ENCODE data around the gene TCTN1.

Gene TCTN1

GRCh38 chr12:110635055-110635454 lies 21.1 kb downstream of the TCTN1 start:
- DNase-seq: no peak
- peaks cover 0 to 5% (median 0%) of the 10 kb centered on the region in 4 experiments for H3K36me3 ChIP-seq (ENCODE audit: control insufficient read depth in 4 of 4, insufficient read depth in 4 of 4, low read length in 3 of 4)
- POLR2A ChIA-PET: no interaction called here
- no peak overlapping the region for H3K4me3 ChIP-seq (ENCODE audit: control insufficient read depth in 1 of 7, extremely low read depth in 1 of 7, insufficient read depth in 4 of 7, low read depth in 2 of 7, low read length in 6 of 7)
- H3K9me3 ChIP-seq (ENCODE audit: control extremely low read depth in 1 of 5, control insufficient read depth in 4 of 5, insufficient read depth in 2 of 5, low read depth in 1 of 5, low read length in 4 of 5): no peaks in the 10 kb centered on the region
- H3K27ac ChIP-seq (ENCODE audit: insufficient read depth in 1 of 2, low read depth in 1 of 2, low read length in 2 of 2, poor library complexity in 1 of 2, severe bottlenecking in 2 of 2): no peak overlapping the region
- CTCF ChIA-PET: interaction anchor here (1.2 to 2.2 kb wide), 3 partner anchors 16 to 91 kb away, joined by 3 to 4 read pairs (median 3); no protein-coding TSS in a partner anchor
- H3K27me3 ChIP-seq (replicated peaks in 2 of 5; ENCODE audit: control insufficient read depth in 4 of 5, insufficient read depth in 5 of 5, low read length in 4 of 5): no peaks in the 10 kb centered on the region
- H3K4me1 ChIP-seq (ENCODE audit: control extremely low read depth in 1 of 4, control insufficient read depth in 4 of 4, insufficient read depth in 4 of 4, low read length in 3 of 4): peaks cover 0 to 44% (median 1%) of the 10 kb centered on the region in 4 experiments

DNA sequence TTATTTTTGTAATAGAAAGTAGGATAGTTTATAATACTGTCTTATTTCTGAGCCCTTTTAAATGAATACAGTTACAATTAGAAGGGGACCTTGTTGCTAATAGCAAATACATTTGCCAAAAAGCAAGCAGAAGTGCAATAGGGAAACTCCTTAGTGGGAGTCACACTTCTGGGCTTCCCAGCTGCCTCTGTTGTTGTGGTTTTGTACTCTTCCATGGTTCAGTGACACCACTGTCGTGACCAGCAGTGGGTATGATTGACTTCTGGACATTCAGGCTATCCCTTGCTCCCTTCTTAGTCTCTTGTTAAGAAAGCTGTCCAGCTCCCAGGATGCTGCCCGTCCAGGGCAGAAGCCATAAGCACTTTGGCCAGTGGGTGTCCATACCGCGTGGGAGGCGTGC lies 22.6 kb downstream of the TCTN1 start:
- no peak overlapping the region for H3K27ac ChIP-seq (ENCODE audit: insufficient read depth in 1 of 2, low read depth in 1 of 2, low read length in 2 of 2, poor library complexity in 1 of 2, severe bottlenecking in 2 of 2)
- H3K4me1 ChIP-seq (ENCODE audit: control extremely low read depth in 1 of 4, control insufficient read depth in 4 of 4, insufficient read depth in 4 of 4, low read length in 3 of 4): peaks cover 0 to 58% (median 4%) of the 10 kb centered on the region in 4 experiments
- peaks cover 0 to 7% (median 0%) of the 10 kb centered on the region in 4 experiments for H3K36me3 ChIP-seq (ENCODE audit: control insufficient read depth in 4 of 4, insufficient read depth in 4 of 4, low read length in 3 of 4)
- DNase-seq: peak in 1 of 3 donors; percentile 11
- 95% methylated on average over 2 of the region's 5 CpGs for WGBS (ENCODE audit: insufficient coverage)
- H3K27me3 ChIP-seq (replicated peaks in 2 of 5; ENCODE audit: control insufficient read depth in 4 of 5, insufficient read depth in 5 of 5, low read length in 4 of 5): no peaks in the 10 kb centered on the region
- H3K9me3 ChIP-seq (ENCODE audit: control extremely low read depth in 1 of 5, control insufficient read depth in 4 of 5, insufficient read depth in 2 of 5, low read depth in 1 of 5, low read length in 4 of 5): no peaks in the 10 kb centered on the region
- ChIA-PET POLR2A (no interaction called here), CTCF (interaction anchor here (1.5 to 2.2 kb wide), 2 partner anchors 17 to 19 kb away, joined by 3 to 4 read pairs; no protein-coding TSS in a partner anchor)
- no peak overlapping the region for H3K4me3 ChIP-seq (ENCODE audit: control insufficient read depth in 1 of 7, extremely low read depth in 1 of 7, insufficient read depth in 4 of 7, low read depth in 2 of 7, low read length in 6 of 7)

DNA sequence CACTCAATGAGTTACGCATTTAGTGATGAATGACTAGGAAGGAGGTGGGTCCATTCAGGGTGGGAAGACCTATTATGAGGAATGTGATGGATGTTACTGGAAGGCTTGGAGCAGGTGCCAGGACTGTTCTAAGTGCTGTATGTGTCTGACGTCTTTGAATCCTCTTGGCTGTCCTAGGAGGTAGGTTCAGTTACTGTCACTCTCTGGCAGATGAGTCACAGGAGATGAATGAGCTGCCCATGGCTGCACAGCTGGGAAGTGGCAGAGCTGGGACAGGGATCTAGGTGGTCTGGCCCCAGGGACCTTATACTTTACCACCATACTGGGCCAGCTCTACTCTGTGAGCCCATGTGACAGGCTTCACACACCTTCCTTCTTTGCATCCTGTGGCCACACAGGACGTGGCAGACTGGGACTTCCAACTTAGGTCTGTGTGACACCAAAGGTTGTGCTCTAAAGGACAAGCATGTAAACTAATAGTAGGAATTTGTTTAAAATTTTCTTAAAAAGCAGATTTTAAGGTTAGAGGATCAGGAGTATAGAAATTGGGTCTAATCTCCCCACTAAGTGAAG lies 24.0 kb downstream of the TCTN1 start:
- no peak overlapping the region for H3K27ac ChIP-seq (ENCODE audit: insufficient read depth in 1 of 2, low read depth in 1 of 2, low read length in 2 of 2, poor library complexity in 1 of 2, severe bottlenecking in 2 of 2)
- no peaks in the 10 kb centered on the region for H3K27me3 ChIP-seq (replicated peaks in 2 of 5; ENCODE audit: control insufficient read depth in 4 of 5, insufficient read depth in 5 of 5, low read length in 4 of 5)
- POLR2A ChIA-PET: no interaction called here
- H3K36me3 ChIP-seq (ENCODE audit: control insufficient read depth in 4 of 4, insufficient read depth in 4 of 4, low read length in 3 of 4): peaks cover 0 to 5% (median 0%) of the 10 kb centered on the region in 4 experiments
- H3K4me3 ChIP-seq (ENCODE audit: control insufficient read depth in 1 of 7, extremely low read depth in 1 of 7, insufficient read depth in 4 of 7, low read depth in 2 of 7, low read length in 6 of 7): no peak overlapping the region
- H3K4me1 ChIP-seq (ENCODE audit: control extremely low read depth in 1 of 4, control insufficient read depth in 4 of 4, insufficient read depth in 4 of 4, low read length in 3 of 4): peaks cover 4 to 65% (median 5%) of the 10 kb centered on the region in 4 experiments
- no peak for DNase-seq
- H3K9me3 ChIP-seq (ENCODE audit: control extremely low read depth in 1 of 5, control insufficient read depth in 4 of 5, insufficient read depth in 2 of 5, low read depth in 1 of 5, low read length in 4 of 5): no peaks in the 10 kb centered on the region
- CTCF ChIA-PET: no interaction called here
- 87% methylated on average over 3 of the region's 3 CpGs for WGBS (ENCODE audit: insufficient coverage)

DNA sequence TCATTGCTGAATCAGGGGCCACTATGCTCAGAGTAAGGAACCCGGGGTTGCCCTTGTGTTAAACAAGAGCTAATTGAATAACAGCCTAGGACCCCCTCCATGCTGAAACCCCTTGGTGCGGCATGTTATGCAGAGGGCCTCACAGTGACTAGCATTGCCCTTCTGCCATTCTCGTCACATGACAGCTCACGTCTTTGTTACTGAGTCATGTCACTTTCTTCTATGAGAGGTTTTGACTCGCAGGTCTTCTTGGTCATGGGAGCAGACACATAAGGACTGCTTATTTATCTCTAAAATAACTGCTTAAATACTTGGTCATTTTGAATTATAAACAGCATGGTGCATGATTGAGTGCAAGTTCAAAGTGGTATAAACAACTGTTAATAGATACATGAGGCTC lies 24.9 kb downstream of the TCTN1 start:
- Histone ChIP-seq H3K4me3 (ENCODE audit: control insufficient read depth in 1 of 7, extremely low read depth in 1 of 7, insufficient read depth in 4 of 7, low read depth in 2 of 7, low read length in 6 of 7) (no peak overlapping the region), H3K27me3 (replicated peaks in 2 of 5; ENCODE audit: control insufficient read depth in 4 of 5, insufficient read depth in 5 of 5, low read length in 4 of 5) (no peaks in the 10 kb centered on the region), H3K4me1 (ENCODE audit: control extremely low read depth in 1 of 4, control insufficient read depth in 4 of 4, insufficient read depth in 4 of 4, low read length in 3 of 4) (peaks cover 4 to 65% (median 6%) of the 10 kb centered on the region in 4 experiments), H3K27ac (ENCODE audit: insufficient read depth in 1 of 2, low read depth in 1 of 2, low read length in 2 of 2, poor library complexity in 1 of 2, severe bottlenecking in 2 of 2) (no peak overlapping the region), H3K36me3 (ENCODE audit: control insufficient read depth in 4 of 4, insufficient read depth in 4 of 4, low read length in 3 of 4) (peaks cover 0 to 5% (median 0%) of the 10 kb centered on the region in 4 experiments), H3K9me3 (ENCODE audit: control extremely low read depth in 1 of 5, control insufficient read depth in 4 of 5, insufficient read depth in 2 of 5, low read depth in 1 of 5, low read length in 4 of 5) (no peaks in the 10 kb centered on the region)
- POLR2A ChIA-PET: no interaction called here
- DNase-seq: no peak
- WGBS (ENCODE audit: insufficient coverage): 90% methylated on average over 4 of the region's 5 CpGs
- CTCF ChIA-PET: no interaction called here

DNA sequence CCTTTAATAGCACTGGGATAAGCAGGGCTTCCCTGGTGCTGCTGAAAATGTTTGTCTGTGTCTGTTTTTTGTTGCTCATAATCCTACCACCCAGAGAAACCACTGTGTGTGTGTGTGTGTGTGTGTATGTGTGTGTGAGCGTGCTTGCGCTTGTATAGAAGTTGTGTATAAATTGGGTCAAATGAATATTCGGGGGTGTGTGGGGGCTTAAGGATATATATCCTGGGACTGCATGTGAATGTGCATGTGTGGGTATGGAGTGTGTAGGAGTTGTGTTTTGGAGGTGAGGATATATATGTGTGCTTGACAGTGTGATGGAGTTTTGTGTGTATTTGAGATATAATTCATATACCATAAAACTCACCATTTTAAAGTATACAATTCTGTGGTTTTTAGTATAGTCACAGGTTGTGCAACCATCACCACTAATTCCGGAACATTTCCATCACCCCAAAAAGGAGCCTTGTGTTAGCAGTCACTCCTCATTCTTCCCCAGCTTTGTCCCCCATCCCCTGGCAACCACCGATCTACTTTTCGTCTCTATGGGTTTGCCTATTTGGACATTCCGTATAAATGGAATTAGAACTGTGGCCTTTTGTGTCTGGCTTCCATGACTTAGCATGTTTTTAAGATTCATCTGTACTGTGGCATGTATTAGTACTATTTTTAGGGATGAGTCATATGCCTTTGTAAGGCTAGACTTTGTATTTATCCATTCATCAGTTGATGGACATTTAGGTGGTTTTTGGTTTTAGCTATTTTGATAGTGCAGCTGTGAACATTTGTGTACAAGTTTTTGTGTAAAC lies 25.6 kb downstream of the TCTN1 start:
- ChIA-PET POLR2A (no interaction called here), CTCF (no interaction called here)
- peak in 2 of 3 donors; percentile 56 to 71 for DNase-seq
- H3K4me1 ChIP-seq (ENCODE audit: control extremely low read depth in 1 of 4, control insufficient read depth in 4 of 4, insufficient read depth in 4 of 4, low read length in 3 of 4): peaks cover 4 to 65% (median 6%) of the 10 kb centered on the region in 4 experiments
- no peaks in the 10 kb centered on the region for H3K9me3 ChIP-seq (ENCODE audit: control extremely low read depth in 1 of 5, control insufficient read depth in 4 of 5, insufficient read depth in 2 of 5, low read depth in 1 of 5, low read length in 4 of 5)
- WGBS (ENCODE audit: insufficient coverage): 97% methylated on average over 6 of the region's 7 CpGs
- no peaks in the 10 kb centered on the region for H3K27me3 ChIP-seq (replicated peaks in 2 of 5; ENCODE audit: control insufficient read depth in 4 of 5, insufficient read depth in 5 of 5, low read length in 4 of 5)
- H3K4me3 ChIP-seq (ENCODE audit: control insufficient read depth in 1 of 7, extremely low read depth in 1 of 7, insufficient read depth in 4 of 7, low read depth in 2 of 7, low read length in 6 of 7): no peak overlapping the region
- peaks cover 0 to 5% (median 0%) of the 10 kb centered on the region in 4 experiments for H3K36me3 ChIP-seq (ENCODE audit: control insufficient read depth in 4 of 4, insufficient read depth in 4 of 4, low read length in 3 of 4)
- H3K27ac ChIP-seq (ENCODE audit: insufficient read depth in 1 of 2, low read depth in 1 of 2, low read length in 2 of 2, poor library complexity in 1 of 2, severe bottlenecking in 2 of 2): no peak overlapping the region

- H3K27ac ChIP-seq (ENCODE audit: insufficient read depth in 1 of 2, low read depth in 1 of 2, low read length in 2 of 2, poor library complexity in 1 of 2, severe bottlenecking in 2 of 2): no peak overlapping the region
- no peaks in the 10 kb centered on the region for H3K9me3 ChIP-seq (ENCODE audit: control extremely low read depth in 1 of 5, control insufficient read depth in 4 of 5, insufficient read depth in 2 of 5, low read depth in 1 of 5, low read length in 4 of 5)
- ChIA-PET POLR2A (no interaction called here), CTCF (no interaction called here)
- WGBS (ENCODE audit: insufficient coverage): 98% methylated on average over 13 of the region's 15 CpGs
- no peak overlapping the region for H3K4me3 ChIP-seq (ENCODE audit: control insufficient read depth in 1 of 7, extremely low read depth in 1 of 7, insufficient read depth in 4 of 7, low read depth in 2 of 7, low read length in 6 of 7)
- peaks cover 4 to 60% (median 6%) of the 10 kb centered on the region in 4 experiments for H3K4me1 ChIP-seq (ENCODE audit: control extremely low read depth in 1 of 4, control insufficient read depth in 4 of 4, insufficient read depth in 4 of 4, low read length in 3 of 4)
- H3K27me3 ChIP-seq (replicated peaks in 2 of 5; ENCODE audit: control insufficient read depth in 4 of 5, insufficient read depth in 5 of 5, low read length in 4 of 5): no peaks in the 10 kb centered on the region
- DNase-seq: no peak
- peaks cover 0 to 5% (median 0%) of the 10 kb centered on the region in 4 experiments for H3K36me3 ChIP-seq (ENCODE audit: control insufficient read depth in 4 of 4, insufficient read depth in 4 of 4, low read length in 3 of 4)
These were observed 26.5 kb downstream of the TCTN1 start for GRCh38 chr12:110640275-110641025.
